GM21576 (cell line): ENCODE data around the gene SLC41A3.
"Not testable (repeated sequence)": the region's sequence is repeated elsewhere in the genome, so short reads cannot be mapped to it uniquely, and the experiment has no call there.

ENCODE experiments used
- ATAC-seq: cut with Tn5 transposase; IDR thresholded peaks from one replicate; pipeline ENCODE4 v1.9.1; 2021; ENCODE audit warnings: mild to moderate bottlenecking, moderate library complexity; ENCODE audit not compliant: unreplicated experiment

The SLC41A3 gene

GRCh38 chr3:126107203-126107939, 23.4 kb upstream of the SLC41A3 start:
- ATAC-seq = no peak

- ATAC-seq = no peak
Observed at GRCh38 chr3:126106336-126107202, 22.6 kb upstream of the SLC41A3 start.

- no peak for ATAC-seq
Observed at GRCh38 chr3:126105691-126106187, 21.8 kb upstream of the SLC41A3 start.

- no peak for ATAC-seq
Observed at GRCh38 chr3:126104742-126105605, 21.1 kb upstream of the SLC41A3 start.

- ATAC-seq = no peak
Observed at GRCh38 chr3:126104028-126104635, 20.2 kb upstream of the SLC41A3 start.

- no peak for ATAC-seq
Observed at GRCh38 chr3:126103121-126104027, 19.4 kb upstream of the SLC41A3 start.

- no peak for ATAC-seq
Observed at GRCh38 chr3:126102530-126102951, 18.6 kb upstream of the SLC41A3 start.

GRCh38 chr3:126102011-126102410, 18.1 kb upstream of the SLC41A3 start:
- no peak for ATAC-seq

GRCh38 chr3:126101521-126101982, 17.6 kb upstream of the SLC41A3 start:
- no peak for ATAC-seq

GRCh38 chr3:126100634-126101301, 16.8 kb upstream of the SLC41A3 start:
- ATAC-seq = no peak

GRCh38 chr3:126100269-126100633, 16.3 kb upstream of the SLC41A3 start:
- ATAC-seq = no peak

- ATAC-seq = no peak
Observed at GRCh38 chr3:126098391-126098858, 14.5 kb upstream of the SLC41A3 start.

GRCh38 chr3:126097801-126098200, 13.9 kb upstream of the SLC41A3 start:
- ATAC-seq = no peak

GRCh38 chr3:126096274-126096673, 12.3 kb upstream of the SLC41A3 start:
- not testable (repeated sequence) for ATAC-seq

GRCh38 chr3:126092128-126092527, 8.2 kb upstream of the SLC41A3 start:
- not testable (repeated sequence) for ATAC-seq

GRCh38 chr3:126087552-126088175, 3.7 kb upstream of the SLC41A3 start:
- ATAC-seq = no peak

GRCh38 chr3:126085841-126086240, 1.9 kb upstream of the SLC41A3 start:
- ATAC-seq = no peak

GRCh38 chr3:126085276-126085675, 1.4 kb upstream of the SLC41A3 start:
- ATAC-seq = no peak
